ENCODE data around the gene AGAP1.

The AGAP1 gene

DNA sequence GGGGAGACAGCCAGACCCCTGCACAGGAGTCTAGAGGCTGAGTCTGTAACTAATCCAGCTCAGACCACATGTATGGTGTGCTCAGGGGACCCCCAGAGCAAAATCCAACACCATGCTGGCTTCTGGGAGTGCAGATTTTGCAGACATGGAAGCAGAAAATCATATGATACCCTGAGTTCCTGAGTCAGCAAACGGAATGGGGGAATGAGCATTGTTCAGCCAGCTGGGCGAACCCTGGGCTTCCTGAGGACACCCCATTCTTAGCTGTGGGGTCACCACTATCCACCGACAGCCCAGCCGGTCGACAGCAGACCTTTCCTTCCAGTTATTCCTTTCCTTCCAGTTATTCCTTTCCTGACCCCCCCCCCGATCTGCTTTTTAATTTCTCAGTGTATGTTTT is 351.4 kb downstream of the AGAP1 start:
- no peak for DNase-seq (ENCODE audit: low read depth, low spot score)

DNA sequence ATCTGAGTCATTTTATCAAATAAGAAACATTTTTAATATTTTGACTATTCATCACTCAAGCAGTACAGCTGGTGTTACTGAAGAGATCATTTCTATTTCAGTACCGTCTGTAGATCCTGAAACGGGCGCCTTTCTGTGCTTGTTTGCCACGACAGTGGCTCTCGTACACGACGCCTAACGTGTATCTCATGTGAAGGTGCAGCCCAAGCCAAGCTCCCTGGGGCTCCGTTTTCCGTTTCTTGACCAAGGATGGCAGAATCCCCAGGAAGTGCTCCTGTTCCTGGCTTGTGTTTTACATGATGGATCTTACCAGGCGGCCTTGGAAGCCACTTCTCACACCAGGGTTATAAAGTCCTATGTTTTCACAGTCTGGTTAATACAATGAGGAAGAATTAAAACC is 353.7 kb downstream of the AGAP1 start:
- no peak for DNase-seq (ENCODE audit: low read depth, low spot score)

DNA sequence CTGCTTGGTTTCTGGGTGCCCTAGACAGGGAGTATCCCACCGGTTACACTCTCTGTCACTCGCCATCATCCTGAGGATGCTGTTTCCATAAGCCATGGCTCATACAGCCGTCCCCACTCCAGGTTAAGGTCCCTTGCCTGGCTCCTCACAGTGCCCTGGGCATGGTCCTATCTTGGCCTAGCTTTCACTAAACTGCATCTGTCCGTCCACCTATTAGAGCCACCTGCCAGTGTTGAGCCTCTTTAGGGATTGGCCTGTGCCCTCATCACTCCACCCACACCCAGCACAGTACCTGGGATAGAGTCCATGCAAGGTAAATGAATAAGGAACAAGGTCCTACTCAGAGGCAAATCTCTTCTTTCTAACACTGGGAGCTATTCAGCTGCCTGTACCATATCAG is 354.2 kb downstream of the AGAP1 start:
- no peak for DNase-seq (ENCODE audit: low read depth, low spot score)

DNA sequence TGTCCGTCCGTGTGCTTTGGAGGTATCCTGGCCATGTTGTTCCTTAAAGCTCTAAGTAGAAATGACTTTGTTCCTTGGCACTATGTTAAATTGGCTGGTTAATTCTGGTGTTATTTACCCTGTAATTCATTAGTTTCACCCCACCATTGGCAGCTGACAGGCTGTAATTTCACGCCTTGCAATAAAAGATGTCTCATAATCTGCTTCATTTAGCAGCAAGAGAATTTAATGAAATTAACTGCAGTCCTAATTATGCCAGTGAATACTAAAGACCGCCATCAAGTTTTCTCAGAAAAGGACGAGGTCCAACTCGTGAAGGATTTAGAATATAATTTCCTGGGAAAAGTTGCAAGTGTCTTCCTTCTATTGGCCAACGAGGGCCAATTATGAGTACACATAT is 355.1 kb downstream of the AGAP1 start:
- no peak for DNase-seq (ENCODE audit: low read depth, low spot score)

DNA sequence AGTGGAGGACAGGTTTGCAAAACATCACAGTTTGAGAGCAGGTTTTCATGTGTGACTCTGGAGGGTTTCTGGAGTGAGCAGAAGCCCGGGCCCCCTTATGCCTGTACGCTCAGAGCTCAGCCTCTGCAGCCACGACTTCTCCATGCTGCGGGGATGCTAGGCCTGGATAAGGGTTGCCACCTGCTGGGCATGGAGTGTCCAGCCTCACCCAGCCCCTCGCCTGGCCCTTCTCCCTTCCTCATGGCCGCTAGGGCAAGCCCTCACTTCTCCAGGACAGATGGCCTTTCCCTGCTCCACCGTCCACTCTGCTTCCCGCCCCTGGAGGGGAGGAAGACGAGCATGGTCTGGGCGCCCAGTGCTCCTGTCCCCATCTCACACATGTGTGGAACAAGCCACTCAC is 355.6 kb downstream of the AGAP1 start:
- DNase-seq (ENCODE audit: low read depth, low spot score): no peak

DNA sequence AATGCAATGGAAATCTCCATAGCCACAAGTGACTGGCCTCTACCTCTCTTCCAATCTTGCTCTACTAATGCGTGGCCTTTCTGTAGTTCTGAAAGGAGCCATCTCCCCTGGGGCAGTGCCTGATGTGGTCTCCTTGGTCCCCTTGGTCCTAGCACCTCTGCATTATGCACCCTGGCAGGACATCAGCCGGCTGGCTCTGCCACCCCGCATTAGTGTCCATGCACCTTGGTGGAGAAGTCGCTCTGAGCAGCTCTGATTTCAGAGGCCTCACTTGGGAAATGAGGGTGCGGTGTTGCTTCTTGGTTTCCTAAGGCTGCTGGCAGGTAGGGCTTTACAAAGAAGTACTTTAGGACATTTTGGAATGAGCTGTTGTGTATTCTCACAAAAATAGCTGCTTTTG is 356.4 kb downstream of the AGAP1 start:
- no peak for DNase-seq (ENCODE audit: low read depth, low spot score)

DNA sequence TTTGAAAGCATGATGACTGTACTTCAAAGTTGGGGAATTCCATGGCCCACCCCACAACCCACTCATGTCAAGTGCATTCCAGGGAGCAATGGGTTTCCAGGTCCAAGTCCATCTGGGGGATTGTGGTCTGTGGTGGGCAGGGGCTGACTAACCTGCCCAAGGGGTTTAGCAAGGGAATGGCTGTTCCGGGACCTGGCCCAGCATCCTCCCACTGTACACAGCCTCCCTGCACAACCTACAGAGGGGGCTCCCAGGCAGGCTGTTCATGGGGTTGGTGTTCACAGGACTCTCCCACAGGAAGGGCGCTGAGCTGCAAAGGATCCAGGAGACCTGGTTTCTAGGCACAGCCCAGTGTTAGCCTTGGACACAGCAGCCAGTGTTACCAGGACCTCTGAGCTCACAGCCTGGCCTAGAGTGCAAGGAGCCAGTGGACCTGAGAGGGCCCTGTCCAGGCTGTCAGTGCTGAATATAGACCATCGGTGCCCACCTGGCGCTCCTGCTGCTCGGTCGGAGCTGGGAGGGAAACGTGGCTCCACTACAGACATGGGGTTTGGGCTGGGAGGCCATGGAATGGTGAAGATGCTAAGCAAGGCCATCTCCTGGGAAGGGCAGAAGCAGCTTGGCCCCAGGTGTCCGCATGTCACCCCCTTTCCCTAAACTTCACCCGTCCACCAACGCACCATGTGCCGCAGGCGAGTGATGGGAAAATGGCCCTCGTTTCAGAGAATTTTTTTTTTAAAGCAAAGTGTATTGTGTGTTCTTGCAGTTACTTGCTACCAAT is 357.1 kb downstream of the AGAP1 start:
- DNase-seq (ENCODE audit: low read depth, low spot score): no peak

DNA sequence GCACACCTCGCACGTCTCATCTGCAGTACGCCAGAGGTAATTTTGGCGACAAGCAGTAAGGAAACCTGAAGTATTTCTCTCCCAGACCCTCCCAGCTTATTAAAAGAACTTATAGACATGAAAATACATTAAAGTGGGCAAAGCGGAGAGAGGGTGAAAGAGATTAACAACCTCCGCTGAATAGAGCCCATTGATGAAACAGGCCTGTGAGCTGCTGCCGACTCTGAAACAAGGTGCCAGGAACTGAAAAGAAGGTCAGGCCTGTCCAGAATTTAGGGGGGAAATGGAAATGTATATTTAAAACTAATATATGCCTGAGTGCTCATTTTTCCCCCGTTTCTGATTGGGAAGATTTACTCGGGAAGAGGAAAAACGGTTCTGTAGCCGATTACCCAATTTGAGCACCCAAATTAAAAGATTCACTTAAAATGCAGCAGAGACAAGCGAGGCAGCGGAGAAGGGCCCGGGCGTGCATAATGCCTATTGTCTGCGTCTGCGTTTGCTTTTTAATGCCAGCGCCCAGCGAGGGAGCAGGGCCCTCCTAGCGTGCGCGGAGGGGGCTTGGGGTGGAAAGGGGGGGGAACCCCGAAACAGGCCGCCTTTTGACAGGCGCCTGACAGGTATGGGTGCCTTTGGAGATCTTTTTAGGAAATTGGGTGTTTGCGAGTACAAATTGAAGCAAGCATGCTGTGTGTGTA is 358.1 kb downstream of the AGAP1 start:
- DNase-seq (ENCODE audit: low read depth, low spot score): no peak

DNA sequence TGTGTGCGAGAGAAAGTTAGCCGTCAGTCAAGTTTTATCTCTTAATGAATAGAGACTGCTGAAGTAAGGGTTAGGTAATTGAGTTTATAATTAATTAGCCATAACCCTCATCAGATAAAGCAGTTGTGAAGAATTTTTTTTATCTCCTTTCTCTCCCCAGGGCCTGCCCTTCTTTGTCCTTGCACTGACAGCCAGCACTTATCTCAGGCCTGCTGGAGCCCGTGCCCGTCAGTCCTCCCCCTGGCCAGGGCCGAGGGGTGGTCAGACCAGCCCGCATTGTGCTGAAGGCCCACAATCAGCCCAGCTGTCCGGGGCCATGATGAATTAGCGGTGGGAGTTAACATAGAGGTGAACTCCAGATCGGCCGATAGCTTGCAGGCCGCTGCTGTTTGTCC is 358.7 kb downstream of the AGAP1 start:
- no peak for DNase-seq (ENCODE audit: low read depth, low spot score)

DNA sequence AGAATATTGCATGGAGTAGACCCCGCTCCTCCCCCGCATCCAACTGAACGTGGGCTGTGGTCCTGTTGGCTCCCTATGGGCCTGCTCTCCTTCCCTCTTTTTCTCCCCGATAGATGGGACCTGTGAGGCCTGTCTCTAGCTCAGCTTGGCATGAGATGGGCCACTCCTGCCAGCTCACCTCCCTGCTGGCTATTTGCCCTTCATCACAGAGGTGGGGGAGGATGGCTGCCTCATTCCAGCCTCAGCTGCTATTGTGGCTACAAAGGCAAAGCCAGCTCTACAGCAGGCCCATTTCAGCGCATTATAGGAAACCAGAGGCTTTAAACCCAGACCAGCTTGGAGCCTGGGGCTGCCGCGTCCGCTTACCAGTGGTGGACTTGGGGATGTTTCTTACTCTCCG is 360.4 kb downstream of the AGAP1 start:
- DNase-seq (ENCODE audit: low read depth, low spot score): no peak

DNA sequence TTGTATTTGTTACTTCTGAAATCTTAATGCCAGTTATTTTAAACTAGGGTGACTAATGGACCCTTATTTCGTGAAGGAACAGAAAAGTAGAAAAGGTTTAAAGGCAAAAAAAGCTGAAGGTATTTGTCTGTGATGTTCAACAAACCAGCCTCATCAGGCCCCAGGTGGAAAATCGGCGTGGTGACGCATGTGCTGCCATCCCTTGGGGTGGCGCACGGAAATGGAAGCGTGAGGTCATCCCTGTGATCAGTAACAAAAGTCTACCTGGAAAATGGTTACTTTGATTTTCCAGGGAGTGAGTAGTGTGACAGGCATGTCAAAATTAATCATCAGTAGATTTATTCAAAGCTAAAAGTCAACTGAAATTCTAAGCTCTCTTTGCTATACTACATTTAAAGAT is 361.2 kb downstream of the AGAP1 start:
- DNase-seq (ENCODE audit: low read depth, low spot score): no peak

DNA sequence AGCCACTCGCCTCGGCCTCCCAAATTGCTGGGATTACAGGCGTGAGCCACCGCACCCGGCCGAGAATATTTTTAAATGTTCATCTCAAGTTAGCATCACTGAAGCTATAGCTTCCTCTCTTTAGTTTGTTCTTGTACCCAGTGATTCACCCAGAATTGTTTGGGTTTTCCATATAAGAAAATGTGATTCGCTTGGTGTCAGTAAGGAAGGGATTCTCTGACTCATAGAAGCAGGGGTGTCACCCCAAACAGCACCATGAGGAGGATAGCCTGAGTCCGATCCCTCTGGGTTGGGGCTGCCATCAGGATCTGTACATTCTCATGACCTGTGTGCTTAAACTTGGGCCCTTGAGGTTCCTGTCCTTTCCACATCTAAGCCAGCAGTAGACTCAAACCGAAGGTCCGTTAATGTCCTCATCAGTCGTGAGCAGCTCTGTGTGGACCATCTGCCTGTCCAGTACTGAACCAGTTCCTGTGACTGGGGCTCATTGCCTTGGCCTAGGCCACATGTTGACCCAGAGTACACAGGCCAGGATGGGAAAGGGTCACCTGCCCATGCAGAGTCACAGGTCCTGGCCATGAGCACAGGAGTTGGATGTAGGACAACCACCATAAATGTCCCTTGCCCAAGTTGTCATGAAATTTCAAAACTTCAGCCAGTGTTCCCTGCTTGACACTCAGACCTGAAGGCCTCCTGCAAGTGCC is 362.5 kb downstream of the AGAP1 start:
- no peak for DNase-seq (ENCODE audit: low read depth, low spot score)

DNA sequence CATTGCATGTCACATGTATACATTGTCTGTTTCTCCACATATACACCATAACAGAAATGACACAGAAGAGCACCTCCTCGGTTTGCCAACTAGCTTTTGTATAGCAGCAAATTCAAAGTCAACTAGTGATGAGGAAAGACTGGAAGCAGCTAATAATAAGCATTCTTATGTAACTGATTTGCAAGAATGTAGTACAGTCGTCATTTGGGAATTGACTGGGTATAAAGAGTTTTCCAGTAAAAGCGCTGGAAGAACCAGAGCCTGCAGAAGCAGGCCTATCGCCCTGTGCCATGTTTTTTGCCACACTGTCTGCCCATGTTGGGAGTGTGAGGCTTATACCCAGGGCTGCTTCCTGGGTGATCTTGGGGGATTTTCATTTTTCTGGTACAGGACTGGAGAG is 363.8 kb downstream of the AGAP1 start:
- DNase-seq (ENCODE audit: low read depth, low spot score): no peak

DNA sequence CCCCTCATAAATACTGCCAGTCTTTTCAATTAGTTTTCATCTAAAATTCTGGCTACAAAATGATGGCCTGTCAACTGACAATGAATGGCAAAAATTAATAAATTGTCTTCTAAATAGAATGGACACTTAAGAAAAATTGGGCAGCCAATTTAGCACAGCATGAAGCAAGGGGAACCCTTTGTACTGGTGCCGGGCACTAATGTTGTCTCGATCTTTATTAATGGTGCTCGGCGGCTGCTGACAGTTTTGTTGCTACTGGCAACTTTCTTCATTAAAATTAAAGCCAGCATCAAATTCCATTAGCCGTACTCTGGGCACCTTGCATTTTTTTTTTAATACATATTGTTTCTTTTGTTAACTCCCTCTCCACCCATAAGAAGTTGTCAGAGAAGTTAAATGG is 365.0 kb downstream of the AGAP1 start:
- DNase-seq (ENCODE audit: low read depth, low spot score): no peak

DNA sequence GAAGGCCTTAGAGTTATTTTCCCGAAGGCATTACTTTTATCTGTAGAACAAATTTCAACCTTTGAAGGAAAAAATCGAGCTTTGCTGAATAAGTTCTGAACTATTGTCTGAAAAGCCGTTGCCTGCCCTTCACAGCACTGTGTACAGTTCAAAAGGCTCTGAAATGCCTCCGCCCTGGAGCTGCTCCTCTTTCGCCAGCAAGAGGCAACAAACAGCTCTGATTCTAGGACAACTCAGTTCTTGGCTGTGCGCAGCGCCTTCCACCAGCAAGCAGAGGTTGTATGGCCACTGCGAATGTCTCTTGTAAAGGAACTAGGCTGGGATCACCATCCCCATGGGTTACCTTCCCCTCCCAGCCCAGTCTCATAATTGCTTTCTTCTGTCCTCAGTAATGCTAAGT is 365.8 kb downstream of the AGAP1 start:
- DNase-seq (ENCODE audit: low read depth, low spot score): no peak

DNA sequence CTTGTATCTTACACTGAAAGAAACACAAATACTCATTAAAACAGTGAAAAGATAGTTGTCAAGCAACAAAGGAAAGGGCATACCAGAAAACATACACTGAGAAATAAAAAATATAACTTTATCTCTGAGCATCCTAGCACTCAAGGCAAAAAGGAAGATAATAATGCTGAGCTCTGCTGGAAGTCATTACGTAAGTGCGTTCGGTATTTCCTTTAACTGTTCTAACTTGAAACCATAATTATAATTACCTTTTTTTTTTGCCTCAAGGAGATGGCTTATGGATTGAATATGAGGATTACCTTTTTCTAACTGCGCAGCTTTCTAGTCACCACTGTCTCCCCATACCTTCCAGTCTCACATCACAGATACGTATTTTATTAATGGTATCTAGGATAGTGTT is 366.3 kb downstream of the AGAP1 start:
- DNase-seq (ENCODE audit: low read depth, low spot score): no peak

DNA sequence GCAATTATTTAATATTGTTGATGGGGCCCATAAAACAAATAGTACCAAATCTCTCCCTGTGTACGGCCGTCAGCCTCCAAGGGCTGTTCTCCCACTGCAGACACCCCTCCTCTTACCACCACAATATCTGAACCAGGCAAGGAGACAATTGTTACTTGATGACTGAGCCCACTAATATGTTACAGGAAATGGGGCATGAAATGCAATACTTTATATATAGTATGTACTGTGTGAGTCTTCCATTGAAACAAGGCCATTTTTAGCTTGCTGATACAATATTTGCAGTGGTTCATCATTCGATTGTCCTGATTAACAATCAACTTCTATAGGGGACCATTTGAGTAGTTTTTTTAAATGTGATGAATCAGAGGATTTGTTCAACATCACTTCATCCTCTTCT is 367.0 kb downstream of the AGAP1 start:
- DNase-seq (ENCODE audit: low read depth, low spot score): no peak

DNA sequence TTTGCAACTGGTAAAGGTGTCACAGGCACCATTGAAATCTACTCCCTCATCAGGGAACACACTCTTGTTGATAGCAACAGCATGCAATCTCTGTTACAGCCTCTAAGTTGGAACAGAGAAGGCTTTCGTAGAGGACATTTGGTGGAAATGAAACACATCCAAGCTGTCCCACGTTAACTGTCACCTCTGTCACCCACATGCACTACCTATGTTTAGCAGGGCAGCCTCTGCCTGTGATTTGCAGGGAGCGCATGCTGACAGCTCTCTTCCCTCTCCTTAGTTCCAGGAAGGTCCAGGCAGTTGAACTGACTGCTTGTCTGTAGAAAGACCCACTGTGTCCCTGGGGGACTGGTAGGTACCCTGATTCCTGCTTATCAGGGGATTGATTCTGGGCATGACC is 367.5 kb downstream of the AGAP1 start:
- no peak for DNase-seq (ENCODE audit: low read depth, low spot score)

DNA sequence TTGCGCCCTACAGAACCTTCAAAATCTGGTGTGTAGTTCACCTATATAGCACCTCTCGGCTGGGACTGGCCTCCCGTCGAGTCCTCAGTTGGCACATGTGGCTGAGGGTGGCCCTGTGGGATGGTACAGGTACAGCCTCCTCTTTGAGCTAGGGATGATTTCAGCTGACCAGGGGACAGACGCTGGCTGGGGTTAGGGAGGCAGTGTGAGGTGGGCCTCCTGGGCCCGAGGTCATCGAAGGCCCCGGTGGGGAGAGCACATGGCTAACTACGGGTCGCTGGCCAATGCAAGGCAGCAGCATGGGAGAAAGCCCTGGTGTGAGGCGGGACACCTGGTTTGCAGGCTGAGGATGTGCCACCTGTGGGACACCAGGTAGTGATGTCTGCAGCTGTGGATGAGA is 369.6 kb downstream of the AGAP1 start:
- no peak for DNase-seq (ENCODE audit: low read depth, low spot score)

DNA sequence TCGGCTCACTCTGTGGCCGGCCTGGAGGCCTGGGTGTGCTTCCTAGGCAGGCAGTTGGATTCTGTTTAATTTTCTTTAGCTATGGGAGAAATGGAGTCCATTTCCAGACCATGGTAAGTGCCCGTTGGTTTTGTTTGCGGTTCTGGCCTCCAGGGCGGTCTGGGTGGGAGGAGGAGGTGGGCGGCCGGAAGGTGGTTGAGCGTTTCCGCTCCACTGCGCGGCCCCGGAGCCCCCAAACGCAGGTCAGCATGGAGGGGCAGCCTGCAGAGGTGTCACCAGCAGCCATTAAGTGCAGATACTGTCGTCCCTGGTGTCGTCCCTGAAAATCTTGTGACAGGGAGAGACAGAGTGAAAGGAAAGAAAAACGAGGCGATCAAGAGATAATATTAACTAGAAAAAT is 370.5 kb downstream of the AGAP1 start:
- no peak for DNase-seq (ENCODE audit: low read depth, low spot score)

DNA sequence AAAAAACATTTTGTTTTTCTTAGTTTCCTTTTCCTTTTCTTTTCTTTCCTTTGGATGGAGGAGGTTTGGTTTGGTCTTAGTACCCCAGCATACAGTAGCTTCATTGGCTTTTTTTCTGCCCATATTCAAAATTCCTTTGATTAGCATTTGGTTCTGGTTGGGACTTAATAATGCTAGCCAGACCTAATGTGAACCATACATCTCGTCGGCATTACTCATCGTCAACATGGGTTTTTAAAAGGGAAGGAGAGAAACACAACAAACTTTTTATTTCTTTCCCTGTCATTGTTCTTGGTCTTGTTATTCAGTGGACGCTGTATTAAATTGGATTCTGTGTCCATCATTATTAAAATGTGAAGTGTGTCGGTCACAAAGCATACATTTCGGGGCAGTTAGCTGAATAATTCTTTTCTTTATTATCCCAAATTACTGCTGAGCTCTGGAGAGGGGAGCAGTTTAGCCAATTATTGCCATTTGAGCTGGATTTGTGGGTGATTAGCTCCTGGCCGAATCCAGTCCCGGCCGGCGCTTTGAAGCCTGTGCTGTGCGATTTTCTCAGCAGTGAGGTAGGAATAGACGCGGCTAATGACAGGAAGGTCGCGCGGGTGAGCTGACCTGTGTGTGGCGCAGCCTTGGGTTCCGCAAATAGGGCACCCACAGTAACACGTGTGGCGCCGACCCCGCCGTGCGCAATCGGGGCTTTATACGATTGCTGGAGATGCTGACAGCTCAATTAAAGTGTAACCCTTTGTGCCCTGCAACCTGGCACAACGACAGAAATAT is 371.1 kb downstream of the AGAP1 start:
- DNase-seq (ENCODE audit: low read depth, low spot score): no peak

DNA sequence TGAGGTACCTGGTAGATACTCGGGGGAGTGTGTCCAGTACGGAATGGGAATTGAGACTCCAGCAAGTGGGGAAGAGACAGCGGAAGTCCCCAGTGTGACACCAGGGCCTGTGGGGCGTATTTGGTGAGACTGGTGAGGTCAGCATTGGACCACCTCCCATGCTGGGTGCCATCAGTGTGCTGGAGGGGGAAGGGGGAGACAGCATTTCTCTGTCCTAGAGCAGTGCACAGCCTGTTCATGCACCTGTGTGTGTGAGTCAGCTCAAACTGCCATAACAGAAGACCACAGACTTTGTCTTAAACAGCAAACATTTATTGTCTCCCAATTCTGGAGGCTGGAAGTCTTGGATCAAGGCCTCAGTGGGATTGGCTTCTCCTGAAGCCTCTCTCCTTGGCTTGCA is 372.5 kb downstream of the AGAP1 start:
- no peak for DNase-seq (ENCODE audit: low read depth, low spot score)
